Activated naive CD4-positive, alpha-beta T cell (primary cell): ENCODE measurements around the gene BTBD2.

Experiments used
- DNase-seq, 4 experiments: peaks; one replicate each; lab custom pipeline; 2025; lab: John Stamatoyannopoulos, UW

BTBD2 gene

GRCh38 chr19:1941146-1942077 lies 74.1 kb downstream of the BTBD2 start, which contains the start of gene CSNK1G2:
Gene CSNK1G2, plus strand, starts transcription at chr19:1941172. Its CDS starts 28,601 bp downstream, at chr19:1969773.
- peak in 1 of 4 experiments; percentile 24 for DNase-seq

GRCh38 chr19:1938071-1938470 lies 77.4 kb downstream of the BTBD2 start:
- DNase-seq = no peak

GRCh38 chr19:1936916-1937610 lies 78.5 kb downstream of the BTBD2 start:
- DNase-seq = no peak

GRCh38 chr19:1936430-1936829 lies 79.1 kb downstream of the BTBD2 start:
- no peak for DNase-seq

- DNase-seq = no peak
Observed at GRCh38 chr19:1935484-1936208, 79.9 kb downstream of the BTBD2 start.
